HG02884 (cell line): ENCODE data around the gene SURF2.
A peak's percentile ranks its signal among the peaks of the same experiment; 100 is the strongest.
"Not testable (repeated sequence)": the region's sequence is repeated elsewhere in the genome, so short reads cannot be mapped to it uniquely, and the experiment has no call there.

Experiments
- ATAC-seq: cut with Tn5 transposase; IDR thresholded peaks from one replicate; pipeline ENCODE4 v1.9.1; 2021; ENCODE audit warnings: mild to moderate bottlenecking, moderate library complexity; ENCODE audit not compliant: unreplicated experiment

SURF2 gene

GRCh38 chr9:133375724-133376654 lies 19.6 kb downstream of the SURF2 start, which contains the start of the genes STKLD1 and SURF4:
TSS of gene STKLD1 (plus strand) at chr9:133376366. CDS start at chr9:133376474, 108 bp downstream.
TSS of gene SURF4 (minus strand) at chr9:133376060. CDS start at chr9:133375969, 91 bp downstream.
- peak; percentile 80 for ATAC-seq

GRCh38 chr9:133377280-133377679 lies 20.9 kb downstream of the SURF2 start:
- not testable (repeated sequence) for ATAC-seq

- no peak for ATAC-seq
Observed at GRCh38 chr9:133377721-133378216, 21.4 kb downstream of the SURF2 start.

- ATAC-seq: no peak
Observed at GRCh38 chr9:133378408-133378962, 22.1 kb downstream of the SURF2 start.

- no peak for ATAC-seq
Observed at GRCh38 chr9:133379153-133380086, 23.1 kb downstream of the SURF2 start.

GRCh38 chr9:133380734-133381133 lies 24.4 kb downstream of the SURF2 start:
- no peak for ATAC-seq

GRCh38 chr9:133382507-133383141 lies 26.3 kb downstream of the SURF2 start:
- ATAC-seq: no peak

- no peak for ATAC-seq
Observed at GRCh38 chr9:133383438-133383837, 27.1 kb downstream of the SURF2 start.

- no peak for ATAC-seq
Observed at GRCh38 chr9:133384736-133385321, 28.5 kb downstream of the SURF2 start.

- no peak for ATAC-seq
Observed at GRCh38 chr9:133385452-133385851, 29.1 kb downstream of the SURF2 start.

GRCh38 chr9:133386338-133386737 lies 30.0 kb downstream of the SURF2 start:
- no peak for ATAC-seq

- ATAC-seq: no peak
Observed at GRCh38 chr9:133387680-133388079, 31.3 kb downstream of the SURF2 start.

GRCh38 chr9:133389025-133389557 lies 32.7 kb downstream of the SURF2 start:
- no peak for ATAC-seq

GRCh38 chr9:133389562-133389961 lies 33.2 kb downstream of the SURF2 start:
- ATAC-seq: no peak

GRCh38 chr9:133390713-133391112 lies 34.4 kb downstream of the SURF2 start:
- ATAC-seq: no peak

- not testable (repeated sequence) for ATAC-seq
Observed at GRCh38 chr9:133391449-133391848, 35.1 kb downstream of the SURF2 start.

GRCh38 chr9:133392308-133392707 lies 36.0 kb downstream of the SURF2 start:
- not testable (repeated sequence) for ATAC-seq

- no peak for ATAC-seq
Observed at GRCh38 chr9:133393399-133393798, 37.0 kb downstream of the SURF2 start.

GRCh38 chr9:133394687-133395271 lies 38.4 kb downstream of the SURF2 start:
- no peak for ATAC-seq
